Activated gamma-delta T cell (primary cell): ENCODE measurements around the gene SLC26A8.

Experiments
- DNase-seq: peaks from one replicate; lab custom pipeline; 2025; lab: John Stamatoyannopoulos, UW
- total RNA-seq, 2 donors: gene quantifications; one replicate each; lab custom pipeline; 2026; lab: John Stamatoyannopoulos, UW

SLC26A8 gene, protein sequence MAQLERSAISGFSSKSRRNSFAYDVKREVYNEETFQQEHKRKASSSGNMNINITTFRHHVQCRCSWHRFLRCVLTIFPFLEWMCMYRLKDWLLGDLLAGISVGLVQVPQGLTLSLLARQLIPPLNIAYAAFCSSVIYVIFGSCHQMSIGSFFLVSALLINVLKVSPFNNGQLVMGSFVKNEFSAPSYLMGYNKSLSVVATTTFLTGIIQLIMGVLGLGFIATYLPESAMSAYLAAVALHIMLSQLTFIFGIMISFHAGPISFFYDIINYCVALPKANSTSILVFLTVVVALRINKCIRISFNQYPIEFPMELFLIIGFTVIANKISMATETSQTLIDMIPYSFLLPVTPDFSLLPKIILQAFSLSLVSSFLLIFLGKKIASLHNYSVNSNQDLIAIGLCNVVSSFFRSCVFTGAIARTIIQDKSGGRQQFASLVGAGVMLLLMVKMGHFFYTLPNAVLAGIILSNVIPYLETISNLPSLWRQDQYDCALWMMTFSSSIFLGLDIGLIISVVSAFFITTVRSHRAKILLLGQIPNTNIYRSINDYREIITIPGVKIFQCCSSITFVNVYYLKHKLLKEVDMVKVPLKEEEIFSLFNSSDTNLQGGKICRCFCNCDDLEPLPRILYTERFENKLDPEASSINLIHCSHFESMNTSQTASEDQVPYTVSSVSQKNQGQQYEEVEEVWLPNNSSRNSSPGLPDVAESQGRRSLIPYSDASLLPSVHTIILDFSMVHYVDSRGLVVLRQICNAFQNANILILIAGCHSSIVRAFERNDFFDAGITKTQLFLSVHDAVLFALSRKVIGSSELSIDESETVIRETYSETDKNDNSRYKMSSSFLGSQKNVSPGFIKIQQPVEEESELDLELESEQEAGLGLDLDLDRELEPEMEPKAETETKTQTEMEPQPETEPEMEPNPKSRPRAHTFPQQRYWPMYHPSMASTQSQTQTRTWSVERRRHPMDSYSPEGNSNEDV
- 0 to 0.31 reads per million in 2 donors for total RNA-seq

GRCh38 chr6:36023996-36024795, at the start of gene SLC26A8:
TSS of gene SLC26A8 (minus strand) at chr6:36024641. CDS start at chr6:36019707, 4,934 bp downstream.
- DNase-seq: no peak

- DNase-seq: no peak
Observed at GRCh38 chr6:36073587-36073986, 49.1 kb upstream of the SLC26A8 start.

DNA sequence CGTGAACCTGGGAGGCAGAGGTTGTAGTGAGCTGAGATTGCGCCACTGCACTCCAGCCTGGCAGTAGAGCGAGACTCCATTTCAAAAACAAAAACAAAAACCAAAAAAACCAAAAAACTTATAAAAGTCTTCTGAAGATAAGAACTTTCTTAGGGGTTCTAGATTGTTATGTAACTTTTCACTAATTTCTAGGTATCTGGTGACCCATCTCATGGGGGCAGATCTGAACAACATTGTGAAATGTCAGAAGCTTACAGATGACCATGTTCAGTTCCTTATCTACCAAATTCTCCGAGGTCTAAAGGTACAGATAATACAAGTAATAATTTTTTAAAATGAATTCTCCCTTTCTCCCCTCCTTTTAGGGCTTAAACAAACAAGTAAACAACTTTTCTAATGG, 48.2 kb upstream of the SLC26A8 start:
- DNase-seq: no peak

DNA sequence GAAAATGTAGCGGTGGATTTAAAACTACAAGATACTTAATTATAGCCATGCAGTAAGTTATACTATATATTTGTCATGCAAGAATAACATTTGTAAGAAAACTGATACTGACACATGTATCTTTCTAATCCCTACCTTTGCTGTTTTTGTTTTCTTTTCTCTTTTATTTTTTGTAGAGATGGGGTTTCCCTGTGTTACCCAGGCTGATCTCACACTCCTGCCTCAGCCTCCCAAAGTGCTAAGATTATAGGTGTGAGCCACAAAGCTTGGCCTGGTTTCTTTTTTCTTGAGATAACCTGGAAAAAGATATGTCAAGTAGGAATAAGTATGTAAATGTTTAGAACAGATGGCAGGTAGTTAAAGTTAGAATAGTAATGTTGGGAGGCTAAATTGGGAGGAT, 47.3 kb upstream of the SLC26A8 start:
- DNase-seq: no peak

- DNase-seq: no peak
Observed at GRCh38 chr6:36071281-36071680, 46.8 kb upstream of the SLC26A8 start.

DNA sequence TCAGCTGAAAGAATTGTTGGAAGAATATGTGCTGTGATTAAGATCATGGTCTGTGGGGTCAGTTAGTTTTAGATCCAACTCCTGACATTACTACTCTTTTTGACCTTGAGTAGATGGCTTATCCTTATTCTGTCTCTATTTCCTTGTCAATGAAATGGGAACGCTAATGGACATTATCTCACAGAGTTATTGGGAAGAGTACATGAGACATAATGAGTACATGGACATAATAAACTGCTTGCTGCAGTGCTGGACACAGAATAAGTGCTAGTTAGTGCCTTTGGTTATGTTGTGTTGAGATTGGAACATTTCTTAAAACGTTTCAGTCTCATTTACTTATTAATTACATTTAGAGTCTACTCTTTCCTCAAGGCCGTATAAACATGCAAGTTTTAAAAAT, 45.8 kb upstream of the SLC26A8 start:
- DNase-seq: no peak

- DNase-seq: no peak
Observed at GRCh38 chr6:36069573-36069972, 45.1 kb upstream of the SLC26A8 start.

DNA sequence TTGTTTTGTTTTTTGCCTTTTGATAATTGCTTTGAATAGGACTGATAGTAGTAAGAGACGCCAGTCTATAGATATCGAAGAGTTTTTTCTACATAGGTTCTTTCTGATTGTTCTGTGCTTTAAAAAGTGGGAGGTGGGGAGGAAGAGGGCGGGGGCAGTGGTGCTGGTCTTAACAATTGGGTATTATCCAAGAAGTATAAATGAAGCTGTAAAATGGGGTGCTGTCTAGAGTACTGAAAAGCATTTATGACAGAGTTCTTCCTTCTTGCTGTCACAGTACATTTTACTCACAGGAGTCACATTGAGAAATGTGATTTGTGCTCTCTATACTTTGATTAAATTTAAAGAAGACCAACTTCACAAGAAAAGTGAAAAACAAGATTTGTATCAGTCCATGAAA, 44.1 kb upstream of the SLC26A8 start:
- DNase-seq: no peak

- DNase-seq: no peak
Observed at GRCh38 chr6:36068012-36068392, 43.6 kb upstream of the SLC26A8 start.

- no peak for DNase-seq
Observed at GRCh38 chr6:36067374-36068011, 43.1 kb upstream of the SLC26A8 start.

GRCh38 chr6:36066817-36067216, 42.4 kb upstream of the SLC26A8 start:
- DNase-seq: no peak

DNA sequence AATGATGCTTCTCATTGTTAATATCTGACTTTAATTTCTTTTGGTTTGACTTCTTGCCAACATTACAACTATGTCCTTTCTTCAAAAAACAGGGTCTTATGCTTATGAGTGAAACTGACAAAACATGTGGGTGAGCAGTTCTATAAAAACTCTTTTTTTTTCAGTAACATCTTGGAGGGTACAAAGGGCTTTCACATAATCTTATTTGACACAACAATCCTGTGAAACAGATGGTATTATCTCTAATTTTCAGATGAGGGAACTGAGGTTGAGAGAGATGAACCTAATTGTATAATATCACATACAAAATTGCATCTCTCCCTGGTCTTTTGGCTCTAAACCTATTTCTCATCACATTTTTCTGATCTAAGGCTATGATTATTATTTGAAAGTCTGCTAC, 41.5 kb upstream of the SLC26A8 start:
- no peak for DNase-seq

DNA sequence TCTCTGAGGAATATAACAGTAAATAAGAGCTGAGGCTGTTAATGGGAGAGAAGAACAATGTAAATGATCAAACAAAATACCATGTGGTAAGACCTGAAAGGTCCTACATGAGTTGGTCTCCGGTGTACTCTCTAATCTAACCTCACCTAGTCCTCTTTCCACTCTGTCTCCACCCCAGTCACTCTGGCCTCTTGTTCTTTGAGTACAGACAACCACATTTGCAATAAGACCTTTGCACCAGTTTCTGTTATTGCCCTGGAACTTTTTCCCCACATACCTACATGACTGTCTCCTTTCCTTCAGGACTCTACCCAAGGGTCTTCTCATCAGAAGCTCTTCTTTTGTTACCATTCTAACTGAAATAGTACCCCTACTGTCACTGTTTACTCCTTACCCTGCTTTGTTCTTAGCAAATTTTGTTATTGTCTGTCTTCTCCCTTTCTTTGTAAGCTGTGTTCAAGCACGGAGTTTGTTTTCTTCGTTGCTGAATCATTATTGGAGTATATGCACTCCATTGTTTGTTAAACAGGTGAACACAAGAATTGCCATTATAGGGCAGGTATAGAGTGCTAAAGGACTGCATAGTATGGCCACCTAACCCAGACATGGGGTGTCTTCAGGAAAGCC, 40.4 kb upstream of the SLC26A8 start:
- no peak for DNase-seq

DNA sequence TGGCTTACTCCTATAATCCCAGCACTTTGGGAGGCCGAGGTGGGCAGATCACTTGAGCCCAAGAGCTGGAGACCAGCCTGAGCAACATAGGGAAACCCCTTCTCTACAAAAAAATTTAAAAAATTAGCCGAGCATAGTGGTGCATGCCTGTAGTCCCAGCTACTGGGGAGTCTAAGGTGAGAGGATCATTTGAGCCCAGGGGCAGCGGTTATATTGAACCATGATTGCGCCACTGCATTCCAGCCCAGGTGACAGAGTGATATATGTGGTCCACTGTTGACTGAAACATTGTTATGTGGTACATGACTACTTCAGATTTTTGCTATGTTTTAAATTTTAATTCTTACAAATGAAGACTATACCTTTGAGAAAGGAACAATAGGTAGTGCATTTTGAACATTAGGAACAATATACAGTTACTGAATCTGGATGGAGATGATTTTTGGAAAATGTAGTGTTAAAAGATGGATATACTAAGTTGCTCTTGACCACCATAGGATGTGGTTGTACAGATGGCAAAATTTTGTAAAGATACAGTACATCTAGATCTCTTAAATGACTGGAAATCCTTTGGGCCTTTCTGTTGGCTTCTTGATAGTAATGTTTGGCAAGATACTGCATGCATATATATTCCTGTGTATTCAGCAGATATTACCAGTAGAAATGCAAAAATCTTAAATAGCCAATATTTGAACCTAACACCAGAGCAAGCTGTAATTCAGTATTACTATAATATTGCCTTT, 39.0 kb upstream of the SLC26A8 start:
- no peak for DNase-seq

GRCh38 chr6:36062247-36062646, 37.8 kb upstream of the SLC26A8 start:
- DNase-seq: no peak

- DNase-seq: no peak
Observed at GRCh38 chr6:36061236-36061635, 36.8 kb upstream of the SLC26A8 start.

DNA sequence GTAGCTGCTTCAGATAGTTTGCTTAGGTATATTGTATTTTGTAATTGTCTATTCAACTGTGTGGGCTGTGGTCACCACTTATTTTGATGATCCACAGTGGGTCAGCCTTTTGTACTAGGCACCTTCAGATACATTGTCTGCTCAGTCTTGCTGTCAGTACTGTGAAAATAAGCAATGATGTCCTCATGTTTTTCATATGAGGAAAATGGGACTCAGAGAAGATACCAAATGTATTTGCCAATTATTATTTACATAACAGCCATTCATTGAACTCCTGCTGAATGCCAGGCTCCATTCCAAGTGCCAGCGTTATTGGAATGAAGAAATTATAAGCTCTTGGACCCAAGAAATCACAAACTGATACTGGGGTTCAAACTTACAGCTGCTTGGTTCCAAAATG, 31.7 kb upstream of the SLC26A8 start:
- DNase-seq: no peak

GRCh38 chr6:36054956-36055355, 30.5 kb upstream of the SLC26A8 start:
- no peak for DNase-seq

DNA sequence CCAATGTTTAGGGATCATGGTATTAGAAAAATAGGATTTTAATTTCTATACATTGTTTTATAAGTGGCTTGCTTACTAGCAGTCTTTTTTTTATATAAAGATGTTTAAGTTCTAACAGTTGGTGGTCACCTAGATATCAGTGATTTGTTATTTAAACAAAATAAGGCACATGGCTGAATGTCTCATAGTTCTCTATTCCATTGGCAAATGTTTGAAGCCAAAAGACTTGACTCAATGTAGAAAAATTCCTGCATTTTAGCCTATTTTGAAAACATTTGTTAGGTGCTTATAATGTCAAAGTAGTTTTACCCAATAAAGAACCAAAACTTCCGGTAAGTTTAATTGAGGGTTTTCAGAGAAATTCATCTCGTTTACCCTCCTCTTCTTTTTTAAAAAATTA, 30.0 kb upstream of the SLC26A8 start:
- DNase-seq: no peak

GRCh38 chr6:36053878-36054277, 29.4 kb upstream of the SLC26A8 start:
- no peak for DNase-seq
